Left colon (tissue), 2 donors: Measurements from ENCODE around the gene DNAH11. TPM values are rescaled to one million over a fixed set of nuclear protein-coding genes. Genes with fewer than 3 reads are reported as not detected.

Experiments used
- ATAC-seq: fragments of 200-7000 bp; cut with Tn5 transposase; one replicate; pipeline ENCODE4 v1.9.1; 2020; ENCODE audit warnings: mild to moderate bottlenecking, moderate library complexity
- DNase-seq, 2 donors: peaks; one replicate each; pipeline ENCODE4 v3.0.0-alpha.2; 2020
- intact Hi-C, 2 donors: fragments of 100-400 bp; cut with DNase I in 1 of 2; cut with micrococcal nuclease in 1 of 2; formaldehyde crosslinking; loops; one replicate each; pipeline versions ENCODE4 v1.11.2 to v1.14.0; 2022; cut with DNase I, micrococcal nuclease
- total RNA-seq, 2 donors: library from RNA; stranded (reverse); fragmentation: NEBNext Ultra II Directional; extraction: Animal tissue kit (Norgen Biotek cat#: 25700); gene quantifications; one replicate each; pipeline ENCODE4 v1.2.1, GENCODE V29; 2021
- donor health status: DM: no; HTN: no; CAD: no.
- donor health status: DM: yes; HTN: yes; CAD: no.

The DNAH11 gene
- total RNA-seq, 2 donors from 2014 or later, result 0.15 to 0.73 TPM

DNA sequence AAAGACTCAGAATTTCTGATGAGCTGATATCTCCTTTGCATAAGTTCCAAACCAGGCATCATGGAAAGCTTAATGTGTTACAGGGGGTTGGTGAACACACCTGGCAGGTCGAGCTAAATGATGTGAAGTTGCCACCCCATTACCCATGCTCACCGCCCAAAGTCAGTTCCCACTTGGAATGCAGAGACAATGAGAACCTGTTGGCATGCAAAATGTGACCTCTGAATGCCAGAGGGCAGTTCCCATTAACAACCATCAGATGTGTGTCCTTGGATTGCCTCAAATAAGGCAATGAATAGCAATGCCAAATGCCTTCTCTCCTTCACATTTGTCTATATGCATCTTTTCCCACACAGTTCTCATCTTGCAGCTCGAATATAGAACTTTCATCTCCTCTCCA is 212.1 kb downstream of the DNAH11 start:
- ATAC-seq (no peak), DNase-seq (no peak)
- intact Hi-C loops, result no loop called here

- DNase-seq (no peak), ATAC-seq (no peak)
- intact Hi-C loops, result no loop called here
These were observed 214.9 kb downstream of the DNAH11 start for GRCh38 chr7:21757537-21758282.

- ATAC-seq (no peak), DNase-seq (no peak)
- intact Hi-C loops, result no loop called here
These were observed 215.4 kb downstream of the DNAH11 start for GRCh38 chr7:21758286-21758685.

DNA sequence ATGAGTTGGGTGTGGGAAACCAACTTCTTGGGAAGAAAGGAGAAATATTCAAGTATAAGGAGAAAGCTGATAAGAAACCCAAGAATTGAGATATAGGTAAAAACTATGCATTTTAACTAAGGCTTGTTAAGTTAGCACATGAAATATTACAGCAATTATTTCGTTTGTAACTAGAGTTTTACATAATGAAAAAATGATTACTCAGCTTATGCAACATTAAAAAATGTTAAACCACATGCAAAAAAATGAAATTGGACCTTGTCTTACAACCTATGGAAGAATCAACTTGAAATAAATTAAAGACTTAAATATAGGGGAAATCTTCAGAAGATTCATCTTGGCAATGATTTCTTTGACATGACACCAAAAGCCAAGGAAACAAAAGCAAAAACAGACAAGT is 219.6 kb downstream of the DNAH11 start:
- intact Hi-C loops, result no loop called here
- DNase-seq (no peak), ATAC-seq (no peak)

- intact Hi-C loops, result no loop called here
- ATAC-seq (no peak), DNase-seq (no peak)
These were observed 221.0 kb downstream of the DNAH11 start for GRCh38 chr7:21763818-21764217.

GRCh38 chr7:21766218-21766617 is 223.4 kb downstream of the DNAH11 start:
- no peak for ATAC-seq
- intact Hi-C loops, result no loop called here
- no peak for DNase-seq

DNA sequence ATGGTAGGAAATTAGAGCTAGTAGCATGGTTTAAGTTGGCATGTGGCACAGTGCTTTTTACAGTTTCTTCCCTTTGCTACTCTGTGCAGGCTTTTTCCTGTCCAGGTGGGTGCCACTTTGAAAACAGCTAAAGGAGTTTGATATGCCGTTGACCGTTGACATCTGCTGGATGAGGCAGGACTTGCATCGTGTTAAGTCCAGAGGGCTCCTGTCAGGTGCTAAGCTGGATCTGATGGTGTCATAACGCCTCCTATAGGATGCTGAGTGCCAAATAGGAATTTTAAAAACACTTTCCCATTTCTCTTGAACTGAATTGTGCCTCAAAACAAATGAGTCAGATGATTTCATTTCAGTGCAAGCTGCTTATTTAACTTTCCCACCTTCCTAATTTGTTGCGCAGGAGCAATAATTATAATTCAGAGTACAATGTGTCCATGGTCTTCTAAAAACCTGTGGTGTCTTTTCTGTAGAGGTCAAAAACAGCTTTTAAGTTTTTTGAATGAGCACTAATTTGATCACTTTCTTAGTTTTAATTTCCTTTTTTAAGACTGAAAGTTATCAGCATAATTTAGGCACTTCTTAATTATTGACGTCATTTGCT is 224.6 kb downstream of the DNAH11 start:
- ATAC-seq, result peak; percentile 67
- intact Hi-C loops, result no loop called here
- DNase-seq, result peak in 1 of 2 donors; percentile 9

GRCh38 chr7:21768279-21768678 is 225.4 kb downstream of the DNAH11 start:
- ATAC-seq (no peak), DNase-seq (no peak)
- intact Hi-C loops, result no loop called here

GRCh38 chr7:21771266-21771665 is 228.4 kb downstream of the DNAH11 start:
- DNase-seq, result no peak
- intact Hi-C loops, result no loop called here

GRCh38 chr7:21771906-21772610 is 229.2 kb downstream of the DNAH11 start:
- ATAC-seq (no peak), DNase-seq (no peak)
- intact Hi-C loops, result no loop called here

More at GRCh38 chr7:21771266-21771665, 228.4 kb downstream of the DNAH11 start:
- no peak for ATAC-seq

- intact Hi-C loops, result no loop called here
- DNase-seq, result no peak
- ATAC-seq, result no peak
These were observed 230.5 kb downstream of the DNAH11 start for GRCh38 chr7:21773326-21773725.

DNA sequence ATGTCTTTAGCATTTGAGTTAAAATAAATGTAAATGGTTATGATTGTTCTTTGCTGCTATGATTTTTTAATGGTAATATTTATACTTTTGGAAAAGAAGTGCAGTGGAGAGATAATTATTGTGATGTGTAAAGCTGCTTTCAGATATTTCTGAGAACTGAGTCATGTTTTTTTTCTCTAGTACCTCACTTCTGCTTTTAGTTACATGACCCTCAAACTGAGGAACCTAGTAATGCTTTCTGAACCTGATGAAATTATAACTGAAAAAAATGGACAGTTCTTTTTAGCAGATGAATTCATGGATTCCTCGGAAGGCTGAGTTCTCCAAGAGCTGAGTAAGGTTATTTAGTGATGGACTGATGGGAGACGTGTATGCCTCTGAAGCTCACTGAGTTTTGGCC is 235.1 kb downstream of the DNAH11 start:
- intact Hi-C loops, result no loop called here
- ATAC-seq (no peak), DNase-seq (no peak)

DNA sequence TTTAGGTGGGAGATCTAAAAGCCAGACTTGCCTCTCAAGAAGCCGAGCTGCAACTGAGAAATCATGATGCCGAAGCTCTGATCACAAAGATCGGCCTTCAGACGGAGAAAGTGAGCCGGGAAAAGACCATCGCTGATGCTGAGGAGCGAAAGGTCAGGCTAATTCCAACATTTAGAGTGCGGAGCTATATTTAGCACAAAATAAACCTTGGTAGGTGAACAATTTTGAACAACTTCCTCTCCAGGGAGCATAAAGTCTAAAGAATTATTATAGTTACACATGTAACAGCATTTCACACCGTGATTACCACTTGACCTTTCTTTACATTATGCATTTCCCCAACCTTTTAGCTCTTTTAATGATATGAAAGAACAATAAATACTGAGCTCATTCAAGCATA is 236.1 kb downstream of the DNAH11 start:
- DNase-seq, result no peak
- no peak for ATAC-seq
- intact Hi-C loops, result no loop called here

DNA sequence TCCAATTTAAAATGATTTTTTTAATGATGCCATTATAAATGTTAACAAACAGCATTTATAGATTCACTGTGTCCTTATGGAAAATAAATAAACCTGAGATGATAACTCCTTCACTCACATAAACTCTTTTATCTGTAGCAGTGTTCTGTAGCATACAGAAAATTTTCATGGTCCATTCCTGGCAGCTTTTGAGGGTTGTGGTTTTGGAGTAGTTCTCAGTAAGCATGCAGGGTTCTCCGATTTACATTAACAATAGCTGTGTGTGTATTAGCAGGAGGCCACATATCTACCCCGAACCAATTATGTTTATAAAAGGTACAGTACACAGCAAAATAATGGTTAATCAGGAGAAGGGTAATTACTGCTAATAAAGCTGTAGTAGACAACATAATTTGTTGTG is 240.2 kb downstream of the DNAH11 start:
- ATAC-seq (no peak), DNase-seq (no peak)
- intact Hi-C loops, result no loop called here

- intact Hi-C loops, result no loop called here
- no peak for DNase-seq
- no peak for ATAC-seq
These were observed 242.2 kb downstream of the DNAH11 start for GRCh38 chr7:21784989-21785388.

- ATAC-seq (no peak), DNase-seq (no peak)
- intact Hi-C loops, result no loop called here
These were observed 263.0 kb downstream of the DNAH11 start for GRCh38 chr7:21805791-21806190.

DNA sequence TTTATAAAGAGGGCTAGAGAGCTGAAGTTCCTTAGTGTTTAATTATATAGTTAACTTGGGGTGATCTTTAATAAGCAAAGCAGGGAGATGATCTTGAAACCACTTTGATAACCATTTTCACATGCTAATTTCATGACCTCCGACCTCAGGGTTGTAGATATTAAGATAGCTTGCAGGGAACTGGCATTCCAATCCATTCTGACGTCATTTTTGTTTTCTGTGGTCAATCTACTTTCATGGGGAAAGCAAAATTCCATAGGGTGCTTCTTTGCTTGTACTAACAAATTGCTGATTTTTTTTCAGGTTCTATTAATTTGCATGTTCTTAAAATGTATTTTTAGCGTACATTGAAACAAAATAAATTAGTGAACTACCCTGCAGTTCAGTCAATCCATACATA is 263.5 kb downstream of the DNAH11 start:
- intact Hi-C loops, result no loop called here
- no peak for DNase-seq
- ATAC-seq, result no peak

DNA sequence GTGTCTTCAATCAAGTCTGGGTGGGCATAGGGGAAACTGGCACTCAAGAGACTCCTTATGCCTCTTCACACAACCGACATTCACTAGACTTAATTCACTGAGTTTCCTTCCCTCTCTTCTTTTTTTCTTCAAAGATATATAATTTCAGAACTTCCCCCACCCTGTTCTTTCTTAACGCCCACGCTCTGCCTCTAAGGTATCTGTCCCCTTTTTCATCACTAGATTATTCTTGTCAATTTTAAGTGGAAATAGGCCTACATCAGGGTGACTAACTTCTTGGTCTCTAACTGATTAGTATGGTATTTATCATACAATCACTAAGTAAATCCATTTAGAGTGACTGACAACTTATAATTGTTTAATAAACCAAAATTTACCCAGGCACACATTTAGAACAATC is 276.2 kb downstream of the DNAH11 start:
- ATAC-seq, result no peak
- intact Hi-C loops, result no loop called here
- DNase-seq, result no peak

DNA sequence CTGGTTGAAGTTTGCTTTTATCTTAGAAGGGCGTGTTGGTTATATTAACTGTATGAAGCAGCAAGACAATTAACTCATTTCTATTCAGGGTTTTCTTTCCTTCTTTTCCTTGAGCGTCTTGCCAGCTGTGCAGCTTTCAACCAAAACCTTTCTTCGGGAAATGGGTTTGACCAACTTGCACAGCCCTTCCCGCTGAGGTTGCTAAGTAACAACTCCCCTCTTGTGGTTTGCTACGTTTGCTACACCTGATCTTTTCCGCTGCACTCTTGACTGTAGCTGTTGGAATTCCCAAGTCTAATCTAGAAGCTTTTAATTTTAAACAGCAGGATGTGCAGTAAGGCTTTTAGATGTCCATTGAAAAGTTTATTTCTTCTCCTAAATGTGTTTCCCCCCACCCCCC is 286.0 kb downstream of the DNAH11 start:
- ATAC-seq, result no peak
- no peak for DNase-seq
- intact Hi-C loops, result no loop called here

- intact Hi-C loops, result no loop called here
- DNase-seq (no peak), ATAC-seq (no peak)
These were observed 286.9 kb downstream of the DNAH11 start for GRCh38 chr7:21829731-21830130.
